GM23338 (cell line): ENCODE measurements around the gene ZNF281. TPM values are rescaled to one million over a fixed set of nuclear protein-coding genes. Genes with fewer than 3 reads are reported as not detected.

ENCODE experiments used
- ATAC-seq: fragments of 200-7000 bp; cut with Tn5 transposase; 3 replicates; pipeline ENCODE4 v1.9.1; 2020
- DNase-seq: peaks from one replicate; pipeline ENCODE4 v3.0.0-alpha.2; 2015; ENCODE audit warnings: low spot score
- H2AFZ ChIP-seq: fragments of 200-600 bp; sonication (generic); 2 replicates; pipeline ENCODE4 v1.8.0; 2016; ENCODE audit warnings: antibody characterized with exemption, mild to moderate bottlenecking, moderate library complexity
- H3F3A ChIP-seq: fragments of 200-600 bp; sonication (generic); replicated peaks from 2 replicates; pipeline ENCODE4 v1.8.0; 2017; ENCODE audit warnings: antibody characterized with exemption, mixed run types, low read depth
- H3K27ac ChIP-seq: fragments of 200-600 bp; sonication (generic); 2 replicates; pipeline ENCODE4 v1.6.1; 2016; ENCODE audit warnings: low read depth
- H3K27me3 ChIP-seq: fragments of 200-600 bp; sonication (generic); 2 replicates; pipeline ENCODE4 v1.8.0; 2016; ENCODE audit warnings: mild to moderate bottlenecking, mixed run types, moderate library complexity; ENCODE audit not compliant: insufficient read depth
- H3K36me3 ChIP-seq: fragments of 200-600 bp; sonication (generic); 2 replicates; pipeline ENCODE4 v1.8.0; 2016; ENCODE audit warnings: mild to moderate bottlenecking; ENCODE audit not compliant: insufficient read depth
- H3K4me1 ChIP-seq: fragments of 200-600 bp; sonication (generic); 2 replicates; pipeline ENCODE4 v1.8.0; 2016; ENCODE audit warnings: mild to moderate bottlenecking, moderate library complexity; ENCODE audit not compliant: insufficient read depth
- H3K4me2 ChIP-seq: fragments of 200-600 bp; sonication (generic); 2 replicates; pipeline ENCODE4 v1.7.1; 2017; ENCODE audit warnings: mixed run types
- H3K4me3 ChIP-seq: fragments of 200-600 bp; sonication (generic); 2 replicates; pipeline ENCODE4 v1.6.1; 2016; ENCODE audit warnings: mixed run types
- H3K79me2 ChIP-seq: fragments of 200-600 bp; sonication (generic); replicated peaks from 2 replicates; pipeline ENCODE4 v1.8.0; 2017; ENCODE audit warnings: mild to moderate bottlenecking; ENCODE audit not compliant: insufficient read depth
- H3K9me2 ChIP-seq: fragments of 200-600 bp; sonication (generic); 2 replicates; pipeline ENCODE4 v1.8.0; 2017; ENCODE audit not compliant: insufficient read depth
- H4K20me1 ChIP-seq: fragments of 200-600 bp; sonication (generic); replicated peaks from 2 replicates; pipeline ENCODE4 v1.8.0; 2017; ENCODE audit warnings: mild to moderate bottlenecking; ENCODE audit not compliant: insufficient read depth
- H3K27ac Mint-ChIP-seq: 2 replicates; pipeline ENCODE4 v1.8.0; 2020; ENCODE audit warnings: inconsistent platforms, mild to moderate bottlenecking, moderate library complexity, mixed read lengths
- H3K27me3 Mint-ChIP-seq: 3 replicates; pipeline ENCODE4 v1.8.0; 2022; ENCODE audit warnings: low read depth, mild to moderate bottlenecking, moderate library complexity, mixed read lengths, inconsistent platforms; ENCODE audit not compliant: insufficient read depth, poor library complexity
- H3K36me3 Mint-ChIP-seq: 3 replicates; pipeline ENCODE4 v1.8.0; 2021; ENCODE audit warnings: low read depth, mild to moderate bottlenecking, inconsistent platforms, moderate library complexity, mixed read lengths
- H3K4me1 Mint-ChIP-seq: 3 replicates; pipeline ENCODE4 v1.8.0; 2020; ENCODE audit warnings: mild to moderate bottlenecking, inconsistent platforms, mixed read lengths
- H3K4me3 Mint-ChIP-seq: 3 replicates; pipeline ENCODE4 v1.8.0; 2021; ENCODE audit warnings: moderate library complexity, mild to moderate bottlenecking, inconsistent platforms, mixed read lengths
- H3K9me3 Mint-ChIP-seq: 3 replicates; pipeline ENCODE4 v1.8.0; 2020; ENCODE audit warnings: moderate library complexity, mild to moderate bottlenecking, inconsistent platforms, mixed read lengths
- CREB1 ChIP-seq: fragments of 250-450 bp; sonication (Bioruptor Pico); IDR thresholded peaks from 2 replicates; pipeline ENCODE4 v1.5.0; 2020; ENCODE audit warnings: low read depth, mild to moderate bottlenecking, moderate library complexity
- ETS1 ChIP-seq: IDR thresholded peaks from 2 replicates; pipeline ENCODE4 v1.6.1; 2016; ENCODE audit warnings: antibody characterized with exemption
- EZH2 ChIP-seq: fragments of 200-600 bp; sonication (generic); IDR thresholded peaks from one replicate; pipeline ENCODE4 v1.8.0; 2017; ENCODE audit warnings: antibody characterized with exemption, mild to moderate bottlenecking, low read depth; ENCODE audit not compliant: unreplicated experiment
- EZH2phosphoT487 ChIP-seq: fragments of 200-600 bp; sonication (generic); IDR thresholded peaks from one replicate; pipeline ENCODE4 v1.8.1; 2018; ENCODE audit warnings: antibody characterized with exemption; ENCODE audit not compliant: unreplicated experiment
- JUNB ChIP-seq: IDR thresholded peaks from one replicate; pipeline ENCODE4 v1.6.1; 2016; ENCODE audit warnings: antibody characterized with exemption; ENCODE audit not compliant: unreplicated experiment
- NANOG ChIP-seq: IDR thresholded peaks from 2 replicates; pipeline ENCODE4 v1.6.1; 2016; ENCODE audit warnings: antibody characterized with exemption, borderline replicate concordance
- POLR2AphosphoS5 ChIP-seq: IDR thresholded peaks from 2 replicates; pipeline ENCODE4 v1.6.1; 2016; ENCODE audit warnings: antibody characterized with exemption, low read depth
- REST ChIP-seq: IDR thresholded peaks from one replicate; pipeline ENCODE4 v1.6.1; 2018; ENCODE audit warnings: antibody characterized with exemption; ENCODE audit not compliant: unreplicated experiment
- STAT1 ChIP-seq: IDR thresholded peaks from one replicate; pipeline ENCODE4 v1.6.1; 2016; ENCODE audit warnings: antibody characterized with exemption; ENCODE audit not compliant: unreplicated experiment
- ZNF114 ChIP-seq: fragments of 250-450 bp; sonication (Bioruptor Pico); IDR thresholded peaks from 2 replicates; pipeline ENCODE4 v1.5.0; 2020; ENCODE audit warnings: mild to moderate bottlenecking, moderate library complexity
- ZNF331 ChIP-seq: fragments of 250-450 bp; sonication (Bioruptor Pico); IDR thresholded peaks from 2 replicates; pipeline ENCODE4 v1.5.0; 2020; ENCODE audit warnings: low read depth, mild to moderate bottlenecking, moderate library complexity
- polyA plus RNA-seq: library from polyadenylated mRNA; unstranded; fragments of >200 nt; fragmentation: Nextera tagmentation; extraction: Ambion mirVana; gene quantifications from 2 replicates; pipeline ENCODE4 v1.2.1, GENCODE V29; 2016
- total RNA-seq: library from RNA; depleted of rRNA; stranded (reverse); fragments of >200 nt; shearing (Covaris generic); gene quantifications from 2 replicates; pipeline ENCODE4 v1.2.3, GENCODE V29; 2014
- TF ChIP-seq, protein P1 (sequence below), 2 experiments: fragments of 200-600 bp in 1 of 2; sonication (generic) in 1 of 2; conservative IDR thresholded peaks; 2 replicates each; pipeline versions ENCODE4 v1.5.1 to v1.6.1; 2016 to 2017; ENCODE audit warnings: antibody characterized with exemption in 2 of 2, low read depth in 2 of 2, mild to moderate bottlenecking in 2 of 2, moderate library complexity in 1 of 2
- TF ChIP-seq, protein P2 (sequence below): fragments of 250-450 bp; sonication (Bioruptor Pico); IDR thresholded peaks from 2 replicates; pipeline ENCODE4 v1.5.0; 2020; ENCODE audit warnings: mild to moderate bottlenecking, moderate library complexity

The ZNF281 gene
- total and polyA plus RNA-seq, 2 experiments from 2014 or later: 62.1 to 79.3 TPM

- Histone ChIP-seq H3K36me3 (0 out of 2 replicates have a peak, but pooled peaks cover 10% of the 10 kb centered on the region), H2AFZ (no peak overlapping the region), H3K27ac (no peak overlapping the region), H3K79me2 (peaks cover 74% of the 10 kb centered on the region), H3F3A (peaks cover 10% of the 10 kb centered on the region), H4K20me1 (peaks cover 17% of the 10 kb centered on the region; the same call in 1 of the 2 replicates), H3K4me3 (no peak overlapping the region), H3K4me2 (no peak overlapping the region), H3K9me2 (no peaks in the 10 kb centered on the region), H3K27me3 (no peaks in the 10 kb centered on the region), H3K4me1 (no peaks in the 10 kb centered on the region)
- peaks cover 45% of the 10 kb centered on the region for H3K36me3 Mint-ChIP-seq
- ATAC-seq (no peak), DNase-seq (no peak)
- H3K4me3 Mint-ChIP-seq: no peak overlapping the region
- no peaks in the 10 kb centered on the region; the same call in 2 of the 3 replicates for H3K4me1 Mint-ChIP-seq
- TF ChIP-seq CREB1 (CRISPR knock-in tag): no peak
- TF ChIP-seq ZNF114 (CRISPR knock-in tag): no peak
- TF ChIP-seq, protein P1, sequence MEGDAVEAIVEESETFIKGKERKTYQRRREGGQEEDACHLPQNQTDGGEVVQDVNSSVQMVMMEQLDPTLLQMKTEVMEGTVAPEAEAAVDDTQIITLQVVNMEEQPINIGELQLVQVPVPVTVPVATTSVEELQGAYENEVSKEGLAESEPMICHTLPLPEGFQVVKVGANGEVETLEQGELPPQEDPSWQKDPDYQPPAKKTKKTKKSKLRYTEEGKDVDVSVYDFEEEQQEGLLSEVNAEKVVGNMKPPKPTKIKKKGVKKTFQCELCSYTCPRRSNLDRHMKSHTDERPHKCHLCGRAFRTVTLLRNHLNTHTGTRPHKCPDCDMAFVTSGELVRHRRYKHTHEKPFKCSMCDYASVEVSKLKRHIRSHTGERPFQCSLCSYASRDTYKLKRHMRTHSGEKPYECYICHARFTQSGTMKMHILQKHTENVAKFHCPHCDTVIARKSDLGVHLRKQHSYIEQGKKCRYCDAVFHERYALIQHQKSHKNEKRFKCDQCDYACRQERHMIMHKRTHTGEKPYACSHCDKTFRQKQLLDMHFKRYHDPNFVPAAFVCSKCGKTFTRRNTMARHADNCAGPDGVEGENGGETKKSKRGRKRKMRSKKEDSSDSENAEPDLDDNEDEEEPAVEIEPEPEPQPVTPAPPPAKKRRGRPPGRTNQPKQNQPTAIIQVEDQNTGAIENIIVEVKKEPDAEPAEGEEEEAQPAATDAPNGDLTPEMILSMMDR (conservative IDR thresholded peaks at IDR 0.05; ENCODE audit: low read depth in 2 of 2): no peak
- TF ChIP-seq STAT1: no peak
- TF ChIP-seq JUNB: no peak
- no peak for TF ChIP-seq POLR2AphosphoS5
- no peak for TF ChIP-seq EZH2
- no peak for TF ChIP-seq NANOG
- no peak for TF ChIP-seq EZH2phosphoT487
- TF ChIP-seq, protein P2, sequence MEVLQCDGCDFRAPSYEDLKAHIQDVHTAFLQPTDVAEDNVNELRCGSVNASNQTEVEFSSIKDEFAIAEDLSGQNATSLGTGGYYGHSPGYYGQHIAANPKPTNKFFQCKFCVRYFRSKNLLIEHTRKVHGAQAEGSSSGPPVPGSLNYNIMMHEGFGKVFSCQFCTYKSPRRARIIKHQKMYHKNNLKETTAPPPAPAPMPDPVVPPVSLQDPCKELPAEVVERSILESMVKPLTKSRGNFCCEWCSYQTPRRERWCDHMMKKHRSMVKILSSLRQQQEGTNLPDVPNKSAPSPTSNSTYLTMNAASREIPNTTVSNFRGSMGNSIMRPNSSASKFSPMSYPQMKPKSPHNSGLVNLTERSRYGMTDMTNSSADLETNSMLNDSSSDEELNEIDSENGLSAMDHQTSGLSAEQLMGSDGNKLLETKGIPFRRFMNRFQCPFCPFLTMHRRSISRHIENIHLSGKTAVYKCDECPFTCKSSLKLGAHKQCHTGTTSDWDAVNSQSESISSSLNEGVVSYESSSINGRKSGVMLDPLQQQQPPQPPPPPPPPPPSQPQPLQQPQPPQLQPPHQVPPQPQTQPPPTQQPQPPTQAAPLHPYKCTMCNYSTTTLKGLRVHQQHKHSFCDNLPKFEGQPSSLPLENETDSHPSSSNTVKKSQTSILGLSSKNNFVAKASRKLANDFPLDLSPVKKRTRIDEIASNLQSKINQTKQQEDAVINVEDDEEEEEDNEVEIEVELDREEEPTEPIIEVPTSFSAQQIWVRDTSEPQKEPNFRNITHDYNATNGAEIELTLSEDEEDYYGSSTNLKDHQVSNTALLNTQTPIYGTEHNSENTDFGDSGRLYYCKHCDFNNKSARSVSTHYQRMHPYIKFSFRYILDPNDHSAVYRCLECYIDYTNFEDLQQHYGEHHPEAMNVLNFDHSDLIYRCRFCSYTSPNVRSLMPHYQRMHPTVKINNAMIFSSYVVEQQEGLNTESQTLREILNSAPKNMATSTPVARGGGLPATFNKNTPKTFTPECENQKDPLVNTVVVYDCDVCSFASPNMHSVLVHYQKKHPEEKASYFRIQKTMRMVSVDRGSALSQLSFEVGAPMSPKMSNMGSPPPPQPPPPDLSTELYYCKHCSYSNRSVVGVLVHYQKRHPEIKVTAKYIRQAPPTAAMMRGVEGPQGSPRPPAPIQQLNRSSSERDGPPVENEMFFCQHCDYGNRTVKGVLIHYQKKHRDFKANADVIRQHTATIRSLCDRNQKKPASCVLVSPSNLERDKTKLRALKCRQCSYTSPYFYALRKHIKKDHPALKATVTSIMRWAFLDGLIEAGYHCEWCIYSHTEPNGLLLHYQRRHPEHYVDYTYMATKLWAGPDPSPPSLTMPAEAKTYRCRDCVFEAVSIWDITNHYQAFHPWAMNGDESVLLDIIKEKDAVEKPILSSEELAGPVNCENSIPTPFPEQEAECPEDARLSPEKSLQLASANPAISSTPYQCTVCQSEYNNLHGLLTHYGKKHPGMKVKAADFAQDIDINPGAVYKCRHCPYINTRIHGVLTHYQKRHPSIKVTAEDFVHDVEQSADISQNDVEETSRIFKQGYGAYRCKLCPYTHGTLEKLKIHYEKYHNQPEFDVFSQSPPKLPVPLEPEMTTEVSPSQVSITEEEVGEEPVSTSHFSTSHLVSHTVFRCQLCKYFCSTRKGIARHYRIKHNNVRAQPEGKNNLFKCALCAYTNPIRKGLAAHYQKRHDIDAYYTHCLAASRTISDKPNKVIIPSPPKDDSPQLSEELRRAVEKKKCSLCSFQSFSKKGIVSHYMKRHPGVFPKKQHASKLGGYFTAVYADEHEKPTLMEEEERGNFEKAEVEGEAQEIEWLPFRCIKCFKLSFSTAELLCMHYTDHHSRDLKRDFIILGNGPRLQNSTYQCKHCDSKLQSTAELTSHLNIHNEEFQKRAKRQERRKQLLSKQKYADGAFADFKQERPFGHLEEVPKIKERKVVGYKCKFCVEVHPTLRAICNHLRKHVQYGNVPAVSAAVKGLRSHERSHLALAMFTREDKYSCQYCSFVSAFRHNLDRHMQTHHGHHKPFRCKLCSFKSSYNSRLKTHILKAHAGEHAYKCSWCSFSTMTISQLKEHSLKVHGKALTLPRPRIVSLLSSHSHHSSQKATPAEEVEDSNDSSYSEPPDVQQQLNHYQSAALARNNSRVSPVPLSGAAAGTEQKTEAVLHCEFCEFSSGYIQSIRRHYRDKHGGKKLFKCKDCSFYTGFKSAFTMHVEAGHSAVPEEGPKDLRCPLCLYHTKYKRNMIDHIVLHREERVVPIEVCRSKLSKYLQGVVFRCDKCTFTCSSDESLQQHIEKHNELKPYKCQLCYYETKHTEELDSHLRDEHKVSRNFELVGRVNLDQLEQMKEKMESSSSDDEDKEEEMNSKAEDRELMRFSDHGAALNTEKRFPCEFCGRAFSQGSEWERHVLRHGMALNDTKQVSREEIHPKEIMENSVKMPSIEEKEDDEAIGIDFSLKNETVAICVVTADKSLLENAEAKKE (CRISPR knock-in tag): no peak
- no peak for TF ChIP-seq ETS1
- TF ChIP-seq REST: no peak
- no peak for TF ChIP-seq ZNF331 (CRISPR knock-in tag)
- H3K27ac Mint-ChIP-seq: no peak overlapping the region
- no peaks in the 10 kb centered on the region for H3K9me3 Mint-ChIP-seq
- peaks cover 4% of the 10 kb centered on the region for H3K27me3 Mint-ChIP-seq
Measured at GRCh38 chr1:200429221-200429751, 19.4 kb upstream of the ZNF281 start.
